Endothelial cell of hepatic sinusoid (primary cell): ENCODE results near the gene NFS1.
"Not testable (repeated sequence)": the region's sequence is repeated elsewhere in the genome, so short reads cannot be mapped to it uniquely, and the experiment has no call there.

Experiments
- in situ Hi-C: cut with HindIII; loops from 2 replicates; pipeline ENCODE4 v1.10.0; 2017; ENCODE audit warnings: low sequenced_read_pairs

The NFS1 gene

DNA sequence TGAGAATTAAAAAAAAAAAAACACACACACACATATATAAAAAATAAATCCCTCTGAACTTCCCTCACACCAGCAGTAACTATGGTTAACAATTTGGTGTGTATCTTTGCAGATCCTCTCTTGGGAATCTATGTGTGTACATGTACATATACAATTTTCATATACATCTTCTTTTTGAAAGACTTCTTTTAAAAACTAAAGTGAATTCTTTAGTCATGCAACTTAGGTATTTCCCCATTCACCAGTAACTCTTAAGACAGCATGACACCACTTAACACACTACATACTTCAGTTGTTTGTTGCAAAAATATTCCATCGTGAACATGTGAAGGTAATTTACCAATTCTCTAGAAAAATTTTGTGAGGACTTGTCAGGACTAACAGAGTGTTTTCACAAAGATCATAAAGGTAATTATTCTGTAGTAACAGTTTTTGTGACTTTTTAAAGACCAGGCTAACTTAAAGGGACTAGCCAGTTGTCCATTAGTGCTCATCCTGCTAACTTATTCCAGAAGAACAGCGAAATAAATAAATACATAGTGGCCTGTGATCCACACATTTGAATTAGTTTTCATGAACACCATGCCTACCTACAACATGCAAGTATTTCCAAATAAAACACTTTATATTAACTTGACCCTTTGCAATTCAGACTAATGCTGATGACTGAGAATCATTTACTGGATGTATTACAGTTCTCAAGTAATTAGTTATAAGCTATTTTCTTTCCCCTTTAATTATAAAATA is 30.9 kb upstream of the NFS1 start:
- in situ Hi-C loops: no loop called here

DNA sequence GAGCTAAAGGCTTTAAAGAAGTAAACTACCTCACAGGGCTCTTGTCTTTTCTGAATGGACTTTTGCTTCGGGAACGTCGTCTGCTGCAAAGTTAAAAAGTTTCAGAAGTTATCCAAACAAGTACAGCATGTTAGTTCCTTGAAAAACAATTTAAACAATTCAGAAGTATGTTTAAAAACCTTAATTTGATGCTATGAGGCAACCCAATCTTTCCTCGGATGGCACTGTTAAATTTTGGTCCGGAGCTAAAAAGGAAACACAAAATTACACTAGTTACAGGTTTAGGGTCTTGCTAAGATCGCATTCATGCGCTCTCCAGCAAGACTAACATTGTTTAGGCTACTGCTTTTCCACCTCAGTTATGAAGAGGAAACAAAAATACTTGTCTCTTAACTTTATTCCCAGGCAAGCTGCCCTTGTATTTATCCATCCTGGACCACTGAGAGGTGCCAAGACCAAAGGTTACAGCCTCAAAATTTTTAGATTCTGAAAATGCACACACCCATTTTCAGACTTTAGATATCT is 30.2 kb upstream of the NFS1 start:
- in situ Hi-C loops: no loop called here

DNA sequence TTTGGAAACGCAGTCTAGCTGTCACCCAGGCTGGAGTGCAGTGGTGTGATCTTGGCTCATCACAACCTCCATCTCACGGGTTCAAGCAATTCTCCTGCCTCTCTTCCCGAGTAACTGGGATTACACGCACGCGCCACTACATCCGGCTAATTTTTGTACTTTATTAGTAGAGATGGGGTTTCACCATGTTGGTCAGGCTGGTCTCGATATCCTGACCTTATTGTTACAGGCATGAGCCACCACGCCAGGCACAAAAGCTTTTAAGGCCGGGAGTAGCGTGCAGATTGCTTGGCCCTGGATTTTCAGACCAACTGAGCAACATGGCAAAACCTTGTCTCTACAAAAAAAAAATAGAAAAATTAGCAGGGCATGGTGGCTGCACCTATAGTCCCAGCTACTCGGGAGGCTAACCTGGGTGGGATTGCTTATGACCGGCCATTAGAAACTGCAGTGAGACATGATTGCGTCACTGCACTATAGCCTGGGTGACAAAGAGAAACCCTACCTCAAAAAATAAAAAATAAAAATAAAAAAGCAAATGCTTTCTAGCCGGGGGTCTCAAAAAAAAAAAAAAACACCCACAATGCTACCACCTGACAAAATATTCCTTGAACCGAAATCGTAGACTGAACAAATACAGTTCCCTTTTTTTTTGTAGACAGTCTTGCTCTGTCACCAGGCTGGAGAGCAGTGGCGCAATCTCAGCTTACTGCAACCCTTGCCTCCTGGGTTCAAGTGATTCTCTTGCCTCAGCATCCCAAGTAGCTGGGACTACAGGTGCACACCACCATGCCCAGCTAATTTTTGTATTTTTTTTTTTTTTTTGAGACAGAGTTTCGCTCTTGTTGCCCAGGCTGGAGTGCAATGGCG is 27.9 kb upstream of the NFS1 start:
- in situ Hi-C loops: no loop called here

GRCh38 chr20:35724321-35725230 is 25.4 kb upstream of the NFS1 start:
- in situ Hi-C loops: no loop called here

DNA sequence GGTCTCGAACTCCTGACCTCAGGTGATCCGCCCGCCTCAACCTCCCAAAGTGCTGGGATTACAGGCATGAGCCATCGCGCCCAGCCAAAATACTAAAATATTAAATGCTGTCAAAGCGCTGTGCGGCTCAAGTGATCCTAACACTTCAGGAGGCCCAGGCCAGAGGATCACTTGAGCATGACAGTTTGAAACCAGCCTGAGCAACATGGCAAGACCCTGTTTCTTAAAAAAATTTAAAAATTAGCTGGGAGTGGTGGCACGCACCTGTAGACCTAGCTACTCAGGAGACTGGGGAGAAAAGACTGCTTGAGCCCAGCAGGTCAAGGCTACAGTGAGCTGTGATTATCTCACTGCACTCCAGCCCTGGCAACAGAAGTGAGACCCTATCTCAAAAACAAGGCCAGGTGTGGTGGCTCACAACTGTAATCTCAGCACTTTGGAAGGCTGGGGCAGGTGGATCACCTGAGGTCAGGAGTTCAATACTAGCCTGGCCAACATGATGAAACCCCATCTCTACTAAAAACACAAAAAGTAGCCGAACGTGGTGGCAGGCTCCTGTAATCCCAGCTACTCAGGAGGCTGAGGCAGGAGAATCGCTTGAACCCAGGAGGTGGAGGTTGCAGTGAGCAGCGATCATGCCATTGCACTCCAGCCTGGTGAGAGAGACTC is 24.6 kb upstream of the NFS1 start:
- in situ Hi-C loops: not testable (repeated sequence)

- in situ Hi-C loops: not testable (repeated sequence)
Observed at GRCh38 chr20:35723275-35723639, 24.1 kb upstream of the NFS1 start.

DNA sequence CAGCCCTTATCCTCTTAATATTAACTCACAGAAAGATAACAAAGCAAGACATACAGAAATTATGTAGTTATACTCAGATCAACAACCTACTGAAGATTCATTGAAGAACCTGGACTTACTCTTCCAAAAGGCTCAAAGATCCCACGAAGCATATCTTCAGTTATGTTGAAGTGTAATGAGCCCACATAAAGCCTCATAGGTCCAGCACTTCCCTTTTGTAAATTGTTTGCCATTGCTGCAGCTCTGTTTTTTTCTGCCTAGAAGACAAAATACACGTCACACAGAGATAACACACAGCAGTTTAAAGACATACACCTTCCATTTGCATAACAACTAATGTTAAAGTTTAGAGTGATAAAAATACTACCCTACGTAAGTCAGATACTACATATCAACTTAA is 22.5 kb upstream of the NFS1 start:
- in situ Hi-C loops: no loop called here

DNA sequence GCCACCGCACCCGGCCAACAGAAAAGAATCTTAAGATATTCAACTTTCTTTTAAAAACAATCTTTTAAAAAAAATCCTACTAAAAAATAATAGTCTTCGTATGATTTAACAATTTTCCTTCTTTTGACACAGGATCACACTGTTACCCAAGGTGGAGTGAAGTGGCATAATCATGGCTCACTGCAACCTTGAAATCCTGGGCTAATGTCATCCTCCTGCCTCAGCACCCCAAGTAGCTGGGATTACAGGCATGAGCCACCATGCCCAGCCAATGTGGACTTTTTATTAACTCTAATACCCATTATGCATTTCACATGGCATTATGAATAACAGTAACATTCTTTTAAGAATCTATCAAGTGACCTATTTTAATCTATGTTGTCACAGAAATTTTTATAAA is 22.1 kb upstream of the NFS1 start:
- in situ Hi-C loops: no loop called here

DNA sequence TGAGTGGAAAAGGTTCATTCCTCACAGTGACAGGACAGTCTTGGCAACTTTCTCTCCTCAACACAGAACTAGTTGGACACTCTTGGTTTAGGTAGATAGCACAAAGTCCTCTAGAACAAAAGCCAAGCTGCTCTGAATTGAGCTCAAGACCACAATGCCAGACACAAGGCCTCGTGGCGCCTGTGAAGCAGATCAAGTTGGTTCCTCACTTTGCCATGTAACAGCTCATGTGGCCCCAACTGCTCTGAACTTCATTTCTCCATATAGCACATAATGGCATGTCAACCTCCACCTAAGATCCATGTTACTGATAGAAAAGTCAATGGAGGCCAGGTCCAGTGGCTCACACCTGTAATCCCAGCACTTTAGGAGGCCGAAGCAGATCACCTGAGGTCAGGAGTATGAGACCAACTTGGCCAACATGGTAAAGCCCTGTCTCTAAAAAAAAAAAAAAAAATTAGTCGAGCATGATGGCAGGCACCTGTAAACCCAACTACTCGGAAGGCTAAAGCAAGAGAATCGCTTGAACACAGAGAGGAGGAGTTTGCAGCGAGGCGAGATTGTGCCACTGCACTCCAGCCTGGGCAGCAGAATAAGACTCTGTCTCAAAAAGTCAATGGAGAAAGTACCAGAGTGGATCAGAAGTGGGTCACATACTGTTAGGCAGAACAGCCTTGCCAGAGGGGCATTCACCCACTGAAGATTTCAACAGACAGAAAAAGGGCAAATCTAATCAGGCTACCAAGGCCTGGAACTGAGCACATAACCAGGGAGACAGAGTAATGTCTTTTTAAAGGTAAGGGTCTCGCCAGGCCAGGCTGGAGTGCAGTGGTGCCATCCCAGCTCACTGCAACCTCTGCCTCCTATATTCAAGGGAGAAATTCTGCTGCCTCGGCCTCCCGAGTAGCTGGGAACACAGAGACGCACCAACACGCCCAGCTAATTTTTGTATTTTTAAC is 21.3 kb upstream of the NFS1 start:
- in situ Hi-C loops: no loop called here

DNA sequence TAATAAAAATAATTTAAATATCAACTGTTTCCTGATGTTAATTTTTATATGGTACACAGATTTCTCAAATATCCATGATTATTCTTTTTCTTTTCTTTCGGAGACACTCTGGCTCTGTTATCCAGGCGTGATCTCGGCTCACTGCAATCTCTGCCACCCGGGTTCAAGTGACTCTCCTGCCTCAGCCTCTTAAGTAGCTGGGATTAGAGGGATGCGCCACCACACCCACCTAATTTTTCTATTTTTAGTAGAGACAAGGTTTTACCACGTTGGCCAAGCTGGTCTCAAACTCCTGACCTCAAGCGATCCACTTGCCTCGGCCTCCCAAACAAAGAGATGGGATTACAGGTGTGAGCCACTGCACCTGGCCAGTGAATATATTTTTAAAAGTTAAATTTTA is 20.6 kb upstream of the NFS1 start:
- in situ Hi-C loops: no loop called here

DNA sequence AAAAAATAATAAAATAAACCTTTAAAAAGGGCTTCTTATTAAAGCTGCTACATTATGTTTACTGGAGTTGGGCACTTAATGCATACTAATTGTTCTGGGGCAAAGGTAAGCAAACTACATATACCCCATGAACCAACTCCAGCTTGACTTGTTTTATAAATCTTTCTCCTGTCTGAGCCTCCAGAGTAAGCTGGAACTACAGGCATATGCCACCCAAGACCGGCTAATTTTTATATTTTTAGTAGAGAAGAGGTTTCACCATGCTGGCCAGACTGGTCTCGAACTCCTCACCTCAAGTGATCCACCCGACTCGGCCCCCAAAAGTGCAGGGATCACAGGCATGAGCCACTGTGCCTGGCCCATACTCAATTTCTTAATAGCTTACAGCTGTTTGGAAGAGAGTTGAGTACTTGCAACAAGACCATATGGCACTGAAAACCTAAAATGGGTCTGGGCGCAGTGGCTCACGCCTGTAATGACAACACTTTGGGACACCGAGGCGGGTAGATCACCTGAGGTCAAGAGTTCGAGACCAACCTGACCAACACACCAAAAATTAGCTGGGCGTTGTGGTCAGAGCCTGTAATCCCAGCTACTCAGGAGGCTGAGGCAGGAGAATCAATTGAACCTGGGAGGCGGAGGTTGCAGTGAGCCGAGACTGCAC is 20.0 kb upstream of the NFS1 start:
- in situ Hi-C loops: no loop called here

DNA sequence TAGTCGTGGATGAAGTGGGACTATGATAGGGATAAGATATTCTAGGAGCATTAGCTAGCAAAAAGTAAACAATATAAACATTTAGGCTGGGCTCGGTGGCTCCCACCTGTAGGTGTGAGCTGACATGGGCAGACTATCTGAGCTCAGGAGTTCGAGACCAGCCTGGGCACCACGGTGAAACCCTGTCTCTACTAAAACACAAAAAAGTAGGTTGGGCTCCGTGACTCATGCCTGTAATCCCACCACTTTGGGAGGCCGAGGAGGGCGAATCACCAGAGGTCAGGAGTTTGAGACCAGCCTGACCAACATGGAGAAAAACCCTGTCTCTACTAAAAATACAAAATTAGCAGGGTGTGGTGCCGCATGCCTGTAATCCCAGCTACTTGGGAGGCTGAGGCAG is 19.2 kb upstream of the NFS1 start:
- in situ Hi-C loops: not testable (repeated sequence)

- in situ Hi-C loops: no loop called here
Observed at GRCh38 chr20:35716330-35716729, 17.2 kb upstream of the NFS1 start.

DNA sequence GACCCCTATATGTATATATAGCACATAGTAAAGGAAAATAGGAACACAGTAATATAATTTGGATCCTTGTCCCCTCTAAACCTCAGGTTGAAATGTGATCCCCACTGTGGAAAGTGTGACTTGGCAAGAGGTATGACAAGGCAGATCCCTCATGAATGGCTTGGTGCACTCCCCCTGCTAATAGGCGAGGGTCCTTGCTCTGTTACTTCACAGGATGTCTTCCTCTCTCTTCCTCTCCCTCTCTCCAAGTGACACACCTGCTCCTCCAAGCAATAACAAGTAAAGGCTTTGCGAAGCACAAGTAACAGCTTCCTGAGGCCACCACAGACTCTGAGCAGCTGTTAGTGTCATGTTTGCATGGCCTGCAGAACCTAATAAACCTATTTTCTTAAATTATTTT is 16.5 kb upstream of the NFS1 start:
- in situ Hi-C loops: no loop called here

- in situ Hi-C loops: no loop called here
Observed at GRCh38 chr20:35714127-35714526, 15.0 kb upstream of the NFS1 start.

DNA sequence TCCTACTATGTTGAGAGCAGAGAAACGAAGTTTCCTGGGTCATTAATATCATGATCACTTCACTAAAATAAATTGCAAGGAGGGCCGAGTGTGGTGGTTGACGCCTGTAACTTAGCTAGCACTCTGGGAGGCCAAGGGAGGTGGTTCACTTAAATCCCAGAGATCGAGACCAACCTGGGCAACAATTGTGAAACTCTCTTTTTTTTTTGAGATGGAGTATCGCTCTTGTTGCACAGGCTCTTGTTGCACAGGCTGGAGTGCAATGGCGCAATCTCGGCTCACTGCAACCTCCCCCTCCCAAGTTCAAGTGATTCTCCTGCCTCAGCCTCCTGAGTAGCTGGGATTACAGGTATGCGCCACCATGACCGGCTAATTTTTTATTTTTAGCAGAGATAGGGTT is 14.0 kb upstream of the NFS1 start:
- in situ Hi-C loops: not testable (repeated sequence)

DNA sequence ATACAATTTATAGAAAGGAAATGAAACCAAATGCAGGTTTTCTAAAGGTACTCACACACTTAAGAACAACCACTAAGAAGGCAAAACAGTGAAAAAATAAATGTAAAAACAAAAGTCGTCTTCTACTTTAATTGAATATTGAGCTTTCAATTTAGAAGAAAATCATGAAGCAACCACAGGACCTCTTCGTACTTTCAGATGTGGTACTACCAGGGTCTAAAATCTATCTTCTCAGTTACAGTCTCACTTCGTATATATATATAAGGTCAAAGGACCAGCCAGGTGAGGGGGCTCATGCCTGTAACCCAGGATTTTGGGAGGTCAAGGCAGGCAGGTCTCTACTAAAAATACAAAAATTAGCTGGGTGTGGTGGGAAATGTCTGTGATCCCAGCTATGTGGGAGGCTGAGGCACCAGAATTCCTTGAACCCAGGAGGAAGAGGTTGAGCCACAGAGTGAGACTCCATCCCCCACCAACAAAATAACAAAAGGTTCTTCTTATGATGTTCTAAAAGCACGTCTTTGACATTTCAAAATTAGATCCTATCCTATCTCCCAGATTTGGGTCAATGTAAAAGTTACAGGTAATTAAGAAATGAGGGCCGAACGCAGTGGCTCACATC is 12.5 kb upstream of the NFS1 start:
- in situ Hi-C loops: no loop called here

GRCh38 chr20:35710884-35711587 is 11.9 kb upstream of the NFS1 start:
- in situ Hi-C loops: no loop called here
